Right renal pelvis (tissue), 4 donors: ENCODE measurements around the gene RADIL. TPM values are rescaled to one million over a fixed set of nuclear protein-coding genes. Genes with fewer than 3 reads are reported as not detected.

Source experiments
- DNase-seq, 4 donors: peaks; one replicate each; pipeline ENCODE4 v3.0.0-alpha.2; 2013; ENCODE audit warnings: low read depth in 4 of 4, low spot score in 3 of 4, missing footprints in 1 of 4
- polyA plus RNA-seq, 4 donors: library from polyadenylated mRNA; unstranded; fragments of 120-200 nt; gene quantifications; one replicate each; pipeline ENCODE4 v1.2.1, GENCODE V29; 2013; ENCODE audit not compliant: insufficient read length in 4 of 4

The RADIL gene
- polyA plus RNA-seq, 4 donors, result 1.3 to 2.9 (median 2.3) TPM

- DNase-seq, result no peak
Observed at GRCh38 chr7:4882169-4883032, 1.1 kb downstream of the RADIL start.

GRCh38 chr7:4880218-4880617, 3.3 kb downstream of the RADIL start:
- DNase-seq, result no peak

- no peak for DNase-seq
Observed at GRCh38 chr7:4879396-4880081, 4.0 kb downstream of the RADIL start.

GRCh38 chr7:4878336-4879335, 4.9 kb downstream of the RADIL start:
- no peak for DNase-seq

- DNase-seq, result no peak
Observed at GRCh38 chr7:4876586-4876985, 6.9 kb downstream of the RADIL start.

- no peak for DNase-seq
Observed at GRCh38 chr7:4875391-4875790, 8.1 kb downstream of the RADIL start.

GRCh38 chr7:4873071-4873944, 10.2 kb downstream of the RADIL start:
- DNase-seq, result no peak

GRCh38 chr7:4871930-4872675, 11.4 kb downstream of the RADIL start:
- no peak for DNase-seq

GRCh38 chr7:4871056-4871680, 12.3 kb downstream of the RADIL start:
- DNase-seq, result no peak

GRCh38 chr7:4868493-4868892, 15.0 kb downstream of the RADIL start:
- DNase-seq, result no peak

GRCh38 chr7:4866528-4867496, 16.7 kb downstream of the RADIL start:
- no peak for DNase-seq

GRCh38 chr7:4862156-4862555, 21.4 kb downstream of the RADIL start:
- DNase-seq, result no peak

- DNase-seq, result no peak
Observed at GRCh38 chr7:4861673-4862072, 21.8 kb downstream of the RADIL start, which contains the start of gene PAPOLB. PAPOLB (minus strand) TSS chr7:4862030; CDS start chr7:4861810, 220 bp downstream.

- DNase-seq, result no peak
Observed at GRCh38 chr7:4861227-4861626, 22.3 kb downstream of the RADIL start.

- DNase-seq, result no peak
Observed at GRCh38 chr7:4857189-4857588, 26.3 kb downstream of the RADIL start.

GRCh38 chr7:4856336-4857057, 27.0 kb downstream of the RADIL start:
- no peak for DNase-seq

GRCh38 chr7:4854916-4855315, 28.6 kb downstream of the RADIL start:
- no peak for DNase-seq
